ENCODE measurements around the gene PPP1R8.

Gene PPP1R8

GRCh38 chr1:27887215-27888021 lies 56.8 kb downstream of the PPP1R8 start:
- peaks cover 88% of the 10 kb centered on the region for H3K36me3 ChIP-seq
- H3K4me1 ChIP-seq (ENCODE audit: control insufficient read depth in 1 of 2, insufficient read depth in 1 of 2, low read depth in 1 of 2, low read length in 1 of 2) = peaks cover 100% of the 10 kb centered on the region in 2 experiments
- peak overlapping the region; percentile 51 to 69 for H3K4me3 ChIP-seq (ENCODE audit: low read depth in 1 of 2, low read length in 1 of 2)
- H3K9me3 ChIP-seq = no peaks in the 10 kb centered on the region
- peak overlapping the region; percentile 99 for H3K27ac ChIP-seq
- H3K27me3 ChIP-seq = no peaks in the 10 kb centered on the region
- TF ChIP-seq CTCF (IDR thresholded peaks at IDR 0.05) = no peak

GRCh38 chr1:27889506-27889905 lies 58.9 kb downstream of the PPP1R8 start:
- Histone ChIP-seq H3K9me3 (no peaks in the 10 kb centered on the region), H3K36me3 (peaks cover 88% of the 10 kb centered on the region), H3K27me3 (no peaks in the 10 kb centered on the region), H3K4me1 (ENCODE audit: control insufficient read depth in 1 of 2, insufficient read depth in 1 of 2, low read depth in 1 of 2, low read length in 1 of 2) (peaks cover 91 to 92% of the 10 kb centered on the region in 2 experiments), H3K4me3 (ENCODE audit: low read depth in 1 of 2, low read length in 1 of 2) (peak overlapping the region in 1 of 2 experiments; percentile 15), H3K27ac (peak overlapping the region; percentile 99)
- no peak for TF ChIP-seq CTCF (IDR thresholded peaks at IDR 0.05)

GRCh38 chr1:27891196-27891889 lies 60.8 kb downstream of the PPP1R8 start:
- no peaks in the 10 kb centered on the region for H3K9me3 ChIP-seq
- peaks cover 73 to 74% of the 10 kb centered on the region in 2 experiments for H3K4me1 ChIP-seq (ENCODE audit: control insufficient read depth in 1 of 2, insufficient read depth in 1 of 2, low read depth in 1 of 2, low read length in 1 of 2)
- TF ChIP-seq CTCF (IDR thresholded peaks at IDR 0.05) = peak; percentile 96
- H3K27me3 ChIP-seq = no peaks in the 10 kb centered on the region
- peak overlapping the region; percentile 33 to 48 for H3K4me3 ChIP-seq (ENCODE audit: low read depth in 1 of 2, low read length in 1 of 2)
- peaks cover 94% of the 10 kb centered on the region for H3K36me3 ChIP-seq
- peak overlapping the region; percentile 99 for H3K27ac ChIP-seq

- TF ChIP-seq CTCF (IDR thresholded peaks at IDR 0.05) = no peak
- Histone ChIP-seq H3K27ac (peak overlapping the region; percentile 99), H3K4me3 (ENCODE audit: low read depth in 1 of 2, low read length in 1 of 2) (no peak overlapping the region), H3K9me3 (no peaks in the 10 kb centered on the region), H3K36me3 (peaks cover 91% of the 10 kb centered on the region), H3K4me1 (ENCODE audit: control insufficient read depth in 1 of 2, insufficient read depth in 1 of 2, low read depth in 1 of 2, low read length in 1 of 2) (peaks cover 41 to 42% of the 10 kb centered on the region in 2 experiments), H3K27me3 (no peaks in the 10 kb centered on the region)
Observed at GRCh38 chr1:27894521-27894920, 63.9 kb downstream of the PPP1R8 start.
